NCI-H2081 (cell line): Measurements from ENCODE around the gene TRIM69.

Source experiments
- DNase-seq, 2 experiments: peaks; one replicate each; lab custom pipeline; 2025; lab: John Stamatoyannopoulos, UW

Gene TRIM69

DNA sequence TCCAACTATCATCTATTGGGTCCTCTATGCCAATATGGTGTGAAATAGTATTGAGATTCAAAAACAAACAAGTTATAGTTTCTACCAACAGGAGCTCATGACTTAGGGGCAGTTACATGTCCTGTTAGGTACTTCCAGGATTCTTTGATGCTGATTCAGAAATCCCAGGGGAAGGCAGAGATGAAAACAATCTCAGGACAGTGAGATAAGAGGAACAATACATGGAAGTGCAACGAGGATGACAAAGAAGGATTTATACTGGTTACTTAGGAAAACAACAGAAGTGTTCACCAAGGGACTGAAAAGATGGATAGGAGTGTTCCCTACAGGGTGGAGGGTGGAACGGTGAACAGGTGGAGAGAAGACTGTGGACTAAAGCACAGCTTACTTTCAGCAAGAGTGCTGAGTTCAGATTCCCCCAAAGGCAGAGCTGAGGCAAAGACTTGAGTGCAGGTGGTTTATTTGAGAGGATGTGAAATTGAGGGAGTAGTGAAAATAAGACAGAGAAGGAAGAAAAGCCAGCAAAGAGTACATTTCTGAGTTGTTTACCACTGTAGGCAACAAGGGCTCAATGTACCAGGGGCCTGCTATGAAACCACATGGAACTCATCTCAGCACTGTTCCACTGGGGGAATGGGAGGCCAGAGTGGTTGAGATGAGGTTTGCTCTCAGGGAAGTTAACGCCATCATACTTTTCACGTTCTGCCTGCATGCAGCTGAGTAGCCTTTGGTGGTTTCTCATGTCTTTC, 68.1 kb downstream of the TRIM69 start:
- no peak for DNase-seq

DNA sequence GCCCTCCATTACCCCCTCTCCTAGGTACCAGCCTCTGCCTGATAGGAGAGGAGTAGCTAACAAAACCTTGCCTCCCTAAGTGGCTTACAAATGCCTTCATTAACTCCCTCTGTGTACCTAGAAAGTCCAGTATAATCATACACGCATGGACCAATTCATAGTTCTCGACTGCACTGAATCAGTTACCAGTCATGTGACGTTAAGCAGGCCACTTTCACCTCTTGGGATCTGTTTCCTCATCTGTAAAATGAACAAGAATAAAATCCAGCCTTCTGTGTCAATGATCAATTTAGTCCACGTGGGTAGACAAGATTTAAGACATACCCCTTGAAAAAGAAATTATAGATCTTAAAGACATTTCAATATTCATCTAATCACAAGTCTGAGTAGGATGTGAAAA, 72.2 kb downstream of the TRIM69 start:
- no peak for DNase-seq

DNA sequence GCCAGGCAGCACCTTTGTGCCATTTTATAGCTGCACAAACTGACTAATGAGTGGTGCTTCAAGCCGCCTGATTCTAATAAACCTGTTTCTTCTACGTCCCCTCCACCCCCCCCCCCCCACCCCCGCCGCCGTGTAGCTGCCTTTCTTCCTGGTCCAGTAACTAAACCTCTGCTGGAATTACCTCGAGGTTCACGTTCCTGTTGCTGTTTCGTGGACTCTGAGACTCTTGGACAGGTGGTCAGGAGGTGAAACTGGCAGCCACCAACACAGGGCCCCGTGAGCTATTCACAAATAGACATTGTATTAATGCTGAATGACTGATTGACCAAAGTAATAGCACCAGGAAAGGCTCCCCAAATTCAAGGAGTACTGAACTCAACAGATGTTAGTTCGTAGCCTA, 73.9 kb downstream of the TRIM69 start:
- DNase-seq, result peak in 1 of 2 experiments; percentile 49

DNA sequence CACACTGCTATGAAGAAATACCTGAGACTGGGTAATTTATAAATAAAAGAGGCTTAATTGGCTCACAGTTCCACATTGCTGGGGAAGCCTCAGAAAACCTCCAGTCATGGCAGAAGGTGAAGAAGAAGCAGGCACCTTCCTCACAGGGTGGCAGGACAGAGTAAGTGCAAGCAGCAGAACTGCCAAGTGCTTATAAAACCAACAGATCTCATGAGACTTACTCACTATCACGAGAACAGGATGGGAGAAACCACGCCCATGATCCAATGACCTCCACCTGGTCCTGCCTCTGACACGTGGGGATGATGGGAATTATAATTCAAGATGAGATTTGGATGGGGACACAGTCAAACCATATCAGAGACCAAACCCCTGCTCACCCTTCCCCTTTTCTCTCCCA, 75.0 kb downstream of the TRIM69 start:
- DNase-seq, result peak; percentile 82 to 90

DNA sequence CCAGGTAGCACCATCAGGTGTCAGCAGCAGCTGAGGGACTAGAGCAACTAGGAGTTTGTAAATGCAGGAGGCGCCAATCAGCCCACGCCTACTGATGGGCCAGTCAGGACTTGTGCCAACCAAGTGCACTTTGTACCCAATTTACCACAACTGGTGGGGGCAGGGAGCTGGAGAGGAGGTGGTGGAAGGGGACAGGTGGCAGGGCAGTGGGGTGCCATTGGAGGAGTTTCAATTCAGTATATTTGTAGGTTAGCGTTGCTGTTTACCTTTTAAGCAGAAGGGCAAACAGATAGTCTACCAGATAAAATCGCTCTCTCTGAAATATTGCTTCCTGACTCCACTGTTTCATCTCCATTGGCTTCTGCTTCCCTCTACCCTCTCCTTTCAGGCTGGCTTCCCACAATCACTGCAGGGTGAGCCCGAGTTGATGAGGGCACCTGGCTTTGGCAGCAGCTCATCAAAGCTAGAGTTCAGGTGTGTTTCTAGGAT, 75.7 kb downstream of the TRIM69 start:
- DNase-seq, result peak; percentile 97 to 99

DNA sequence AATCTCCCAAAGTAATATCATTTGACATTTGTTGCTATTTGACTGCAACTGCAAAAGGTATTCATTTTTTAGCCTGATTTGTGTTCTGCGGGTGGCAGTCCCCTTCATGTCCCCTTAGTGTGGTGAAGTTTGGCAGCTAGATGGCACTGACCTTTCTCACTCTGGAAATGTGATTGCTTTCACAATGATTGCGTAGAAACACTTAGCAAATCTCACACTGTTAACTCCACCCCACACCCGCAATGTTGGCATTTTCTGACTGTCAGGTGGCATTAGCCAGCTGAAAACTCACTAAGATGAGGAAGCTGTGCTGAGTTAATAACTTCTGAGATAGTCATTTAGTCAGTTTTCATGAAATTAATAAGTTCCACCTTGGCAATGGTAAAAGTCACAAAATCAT, 76.9 kb downstream of the TRIM69 start:
- peak in 1 of 2 experiments; percentile 83 for DNase-seq
